HG03565 (cell line): ENCODE data around the gene FAM149A.

Source experiments
- ATAC-seq: cut with Tn5 transposase; IDR thresholded peaks from one replicate; pipeline ENCODE4 v1.9.1; 2021; ENCODE audit warnings: mild to moderate bottlenecking, moderate library complexity; ENCODE audit not compliant: unreplicated experiment

FAM149A gene

GRCh38 chr4:186104890-186105646 is 564 bp downstream of the FAM149A start:
- no peak for ATAC-seq

GRCh38 chr4:186105647-186106321 is 1.3 kb downstream of the FAM149A start:
- ATAC-seq, result no peak

- no peak for ATAC-seq
These were observed 3.4 kb downstream of the FAM149A start for GRCh38 chr4:186107947-186108346.

GRCh38 chr4:186108391-186108790 is 3.9 kb downstream of the FAM149A start:
- ATAC-seq, result no peak

GRCh38 chr4:186109245-186109644 is 4.7 kb downstream of the FAM149A start:
- no peak for ATAC-seq

GRCh38 chr4:186116697-186117096 is 12.2 kb downstream of the FAM149A start:
- ATAC-seq, result no peak

- ATAC-seq, result no peak
These were observed 14.1 kb downstream of the FAM149A start for GRCh38 chr4:186118582-186118981.

GRCh38 chr4:186121057-186121456 is 16.6 kb downstream of the FAM149A start:
- no peak for ATAC-seq

GRCh38 chr4:186128842-186129241 is 24.3 kb downstream of the FAM149A start:
- no peak for ATAC-seq

- no peak for ATAC-seq
These were observed 27.4 kb downstream of the FAM149A start for GRCh38 chr4:186131935-186132334.

- no peak for ATAC-seq
These were observed 28.2 kb downstream of the FAM149A start for GRCh38 chr4:186132577-186133242.

GRCh38 chr4:186134257-186134656 is 29.8 kb downstream of the FAM149A start:
- peak; percentile 100 for ATAC-seq

GRCh38 chr4:186134861-186135260 is 30.4 kb downstream of the FAM149A start:
- no peak for ATAC-seq

- no peak for ATAC-seq
These were observed 32.8 kb downstream of the FAM149A start for GRCh38 chr4:186137196-186137794.

- ATAC-seq, result no peak
These were observed 39.9 kb downstream of the FAM149A start for GRCh38 chr4:186144198-186144945.

GRCh38 chr4:186144946-186145569 is 40.6 kb downstream of the FAM149A start:
- ATAC-seq, result no peak

- no peak for ATAC-seq
These were observed 42.0 kb downstream of the FAM149A start for GRCh38 chr4:186146458-186146857.

GRCh38 chr4:186148336-186148975 is 44.0 kb downstream of the FAM149A start:
- no peak for ATAC-seq

- no peak for ATAC-seq
These were observed 45.4 kb downstream of the FAM149A start for GRCh38 chr4:186149872-186150271.

- ATAC-seq, result peak; percentile 13
These were observed 46.4 kb downstream of the FAM149A start for GRCh38 chr4:186150926-186151325.
